NOMO-1 (cell line): ENCODE results near the gene ITPRIP.

Source experiments
- DNase-seq, 2 experiments: peaks; one replicate each; lab custom pipeline; 2025; ENCODE audit not compliant: unreplicated experiment in 2 of 2; lab: John Stamatoyannopoulos, UW

ITPRIP gene

GRCh38 chr10:104326991-104327610 is 11.2 kb downstream of the ITPRIP start:
- DNase-seq, result no peak

GRCh38 chr10:104325436-104326435 is 12.5 kb downstream of the ITPRIP start:
- DNase-seq, result no peak

DNA sequence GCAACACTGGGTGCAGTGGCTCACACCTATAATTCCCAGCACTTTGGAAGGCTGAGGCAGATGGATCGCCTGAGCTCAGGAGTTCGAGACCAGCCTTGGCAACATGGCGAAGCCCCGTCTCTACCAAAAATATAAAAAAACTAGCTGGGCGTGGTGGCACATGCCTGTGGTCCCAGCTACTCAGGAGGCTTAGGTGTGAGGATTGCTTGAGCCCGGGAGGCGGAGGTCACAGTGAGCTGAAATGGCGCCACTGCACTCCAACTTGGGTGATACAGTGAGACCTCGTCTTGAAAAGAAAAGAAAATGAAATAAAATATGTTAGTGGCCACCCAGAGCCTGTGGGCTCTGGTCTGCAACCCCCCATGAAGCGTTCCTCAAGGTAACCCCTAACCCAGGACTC is 13.3 kb downstream of the ITPRIP start:
- DNase-seq, result no peak

DNA sequence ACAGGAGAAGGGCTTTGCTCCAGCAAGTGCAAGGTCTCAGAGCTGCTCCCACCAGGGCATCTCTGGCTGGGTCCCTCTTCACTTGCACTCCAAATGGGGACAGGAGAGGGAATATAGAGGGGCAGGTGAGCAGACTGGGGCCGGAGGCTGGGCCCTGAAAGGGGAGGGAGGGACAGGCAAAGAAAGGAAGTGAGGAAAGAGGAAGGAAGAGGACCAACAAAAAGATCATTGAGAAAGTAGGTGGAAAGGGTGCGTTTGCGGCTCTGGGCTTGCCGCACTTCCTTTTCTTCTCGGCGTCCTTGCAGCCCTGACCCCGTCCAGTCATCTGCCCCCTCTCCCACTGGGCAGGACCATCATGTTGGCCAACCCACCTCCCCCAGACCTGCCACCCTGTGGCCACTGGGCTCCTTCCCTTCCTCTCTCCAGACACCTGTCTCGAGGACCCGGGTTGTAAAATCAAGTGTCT is 14.0 kb downstream of the ITPRIP start:
- DNase-seq, result peak; percentile 89 to 90

DNA sequence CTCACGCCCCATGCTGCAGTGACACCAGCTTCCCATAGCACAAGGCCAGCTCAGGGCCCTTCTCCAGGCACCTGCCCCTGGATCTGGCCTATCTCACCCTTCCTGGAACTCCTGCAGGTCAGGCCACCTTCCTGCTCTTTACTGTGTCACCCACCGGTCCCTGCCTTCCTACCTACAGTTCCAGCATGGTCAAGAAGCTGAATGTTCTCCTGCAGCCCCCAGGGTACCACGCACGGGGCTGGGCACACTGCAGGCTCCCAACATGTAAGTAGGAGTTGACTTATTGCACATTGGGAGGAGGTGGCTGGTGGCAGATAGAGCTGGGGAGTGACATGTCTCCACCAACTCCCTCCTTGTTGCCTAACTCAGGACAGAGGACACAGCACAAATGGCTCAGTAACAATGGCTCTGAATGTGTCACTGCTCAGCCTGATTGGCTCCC is 14.5 kb downstream of the ITPRIP start:
- peak; percentile 43 to 56 for DNase-seq

- no peak for DNase-seq
These were observed 15.2 kb downstream of the ITPRIP start for GRCh38 chr10:104323085-104323484.

DNA sequence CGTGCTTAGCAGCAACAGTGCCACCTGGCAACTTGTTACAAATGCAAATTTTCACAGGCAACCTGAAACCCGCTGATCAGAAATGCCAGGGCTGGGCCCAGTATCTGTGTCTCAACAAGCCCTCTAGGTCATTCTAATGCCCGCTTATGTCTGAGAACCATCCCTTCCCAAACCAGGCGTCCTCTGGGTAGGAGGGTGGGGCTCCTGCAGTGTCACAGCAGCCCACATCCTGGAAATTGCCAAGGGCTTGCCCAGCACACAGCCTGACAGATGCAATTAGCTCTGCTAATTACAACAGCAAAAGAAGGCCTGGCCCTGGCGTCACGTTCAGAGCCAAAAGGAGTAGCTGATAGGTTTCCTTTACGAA is 15.9 kb downstream of the ITPRIP start:
- peak; percentile 63 to 77 for DNase-seq

- no peak for DNase-seq
These were observed 16.4 kb downstream of the ITPRIP start for GRCh38 chr10:104321725-104322415.

DNA sequence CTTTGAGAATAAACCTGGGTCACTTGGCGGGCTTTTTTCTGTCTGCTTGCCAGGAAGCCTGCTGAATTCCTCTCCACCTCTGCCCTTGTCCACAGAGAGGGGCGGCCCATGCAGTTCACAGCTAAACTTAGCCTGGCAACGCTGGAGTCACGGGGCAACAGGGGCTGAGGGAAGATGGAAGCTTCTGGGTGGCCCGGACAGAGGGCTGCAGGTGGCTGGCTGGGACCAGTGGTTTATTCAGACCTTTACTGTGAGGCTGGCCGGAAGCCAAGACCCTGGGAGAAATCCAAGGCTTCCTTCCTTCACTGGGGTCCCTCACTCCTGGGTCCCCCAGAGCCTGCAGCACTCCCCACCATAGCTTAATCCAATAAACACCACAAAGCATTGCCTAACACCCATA is 17.0 kb downstream of the ITPRIP start:
- DNase-seq, result no peak

GRCh38 chr10:104318810-104319741 is 19.2 kb downstream of the ITPRIP start:
- no peak for DNase-seq

DNA sequence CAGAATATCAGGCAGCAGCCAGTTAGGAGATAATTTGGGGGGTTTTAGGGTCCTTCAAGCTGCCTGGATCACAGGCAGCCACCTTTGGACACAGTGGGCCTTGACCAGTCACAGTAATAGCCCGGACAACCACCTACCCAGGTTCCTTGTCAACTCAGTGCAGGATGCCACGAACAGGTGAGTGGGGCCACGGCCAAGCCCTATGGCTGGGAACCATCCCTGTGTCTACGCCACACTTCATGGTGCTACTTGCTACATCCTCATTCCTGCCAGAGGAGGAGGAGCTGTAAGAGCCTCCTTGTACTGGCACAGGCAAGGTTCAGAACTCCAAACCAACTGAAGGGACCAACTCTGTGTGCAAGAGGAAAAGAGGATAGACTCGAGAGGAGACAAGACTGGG is 19.9 kb downstream of the ITPRIP start:
- no peak for DNase-seq

GRCh38 chr10:104317726-104318299 is 20.5 kb downstream of the ITPRIP start:
- no peak for DNase-seq

DNA sequence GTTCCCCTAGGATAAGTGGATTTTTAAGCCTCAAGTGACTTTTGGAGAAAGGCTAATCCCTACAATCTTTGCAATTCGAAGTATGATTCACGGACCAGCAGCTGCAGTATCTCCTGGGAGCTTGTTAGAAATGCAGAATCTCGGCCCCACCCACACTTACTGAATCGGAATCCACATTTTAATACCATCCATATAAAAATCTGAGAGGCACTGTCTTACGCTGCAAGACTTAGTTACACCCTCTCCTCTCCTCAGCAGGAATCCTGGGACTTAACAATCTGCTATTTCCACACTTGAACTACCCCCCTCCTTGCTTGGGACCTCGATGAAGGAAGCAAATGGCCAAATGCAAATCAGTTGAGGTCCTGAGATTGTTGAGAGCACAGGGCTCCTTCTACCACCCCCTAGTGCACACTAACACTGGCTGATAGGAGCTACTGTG is 21.0 kb downstream of the ITPRIP start:
- DNase-seq, result no peak

- DNase-seq, result no peak
These were observed 21.8 kb downstream of the ITPRIP start for GRCh38 chr10:104316321-104317099.

GRCh38 chr10:104315486-104315921 is 22.8 kb downstream of the ITPRIP start:
- DNase-seq, result no peak

DNA sequence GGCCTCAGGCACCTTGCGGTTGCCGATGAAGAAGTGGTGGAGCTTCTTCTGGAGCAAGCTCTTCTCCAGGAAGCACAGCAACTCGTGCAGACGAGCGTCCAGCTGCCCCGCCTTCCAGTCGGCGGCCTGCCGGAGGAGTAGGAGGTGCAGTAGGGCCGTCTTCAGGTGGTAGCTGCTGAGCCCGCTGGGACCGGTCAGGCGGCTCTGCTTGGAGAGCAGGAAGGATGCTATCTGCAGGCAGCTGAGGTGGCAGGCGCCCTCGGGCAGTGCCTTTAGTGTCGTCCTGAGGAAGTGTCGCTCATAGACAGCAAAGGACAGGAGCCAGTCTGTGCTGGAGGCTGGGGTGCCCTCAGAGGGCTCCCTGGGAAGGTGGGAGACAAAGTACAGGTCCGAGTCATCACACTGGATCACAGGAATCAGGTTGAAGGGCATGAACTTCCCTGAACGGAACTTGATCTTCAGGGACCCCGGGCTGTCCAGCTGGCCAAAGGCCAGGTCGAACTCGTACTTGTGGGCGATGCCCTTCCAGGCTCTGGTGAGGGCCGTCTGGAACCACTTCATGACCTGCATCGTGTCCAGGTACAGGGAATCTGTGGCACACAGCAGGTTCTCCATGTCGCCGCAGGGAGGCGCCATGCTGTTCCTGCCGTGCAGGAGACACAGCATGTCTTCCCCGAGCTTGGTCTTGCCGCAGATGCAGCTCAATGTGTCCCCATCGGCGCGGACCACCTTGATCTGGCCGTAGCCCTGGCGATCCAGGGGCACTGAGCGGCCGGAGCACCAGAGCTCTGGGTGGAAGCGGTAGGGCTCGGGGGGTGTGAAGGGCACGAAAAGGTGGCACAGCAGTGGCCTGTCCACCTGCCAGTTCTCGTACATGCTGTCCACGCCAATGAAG is 23.4 kb downstream of the ITPRIP start:
- DNase-seq, result no peak

DNA sequence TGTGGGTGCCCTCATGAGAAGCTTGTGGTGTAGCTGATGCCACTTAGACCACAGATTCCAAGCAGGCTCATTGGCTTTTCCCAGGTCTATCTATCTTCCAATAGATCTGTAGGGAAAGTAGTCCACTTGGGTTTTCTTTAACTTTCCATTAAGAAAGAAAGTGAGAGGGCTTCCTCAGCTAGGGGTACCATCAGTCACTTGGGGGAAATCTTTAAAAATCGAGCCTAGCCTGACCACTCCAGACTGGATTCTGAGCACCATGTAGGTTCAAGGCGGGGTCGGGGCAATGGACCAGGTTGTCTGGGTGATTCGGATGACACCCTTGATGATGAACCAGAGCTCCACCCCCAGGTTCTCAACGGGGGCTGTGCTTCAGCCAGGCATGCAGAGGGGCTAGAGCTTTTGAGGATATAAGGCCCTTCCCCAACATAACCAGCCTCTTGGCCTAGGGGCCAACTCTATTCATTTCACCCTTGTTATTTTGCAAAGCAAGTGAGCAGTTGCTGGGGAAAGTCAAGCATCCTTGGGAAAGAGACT is 27.0 kb downstream of the ITPRIP start:
- DNase-seq, result no peak
